ENCODE data around the gene PPIL6. TPM values are rescaled to one million over a fixed set of nuclear protein-coding genes. Genes with fewer than 3 reads are reported as not detected.

PPIL6 gene
- total RNA-seq, 4 donors from 2014 or later, result 0.59 to 18.0 (median 4.6) TPM

DNA sequence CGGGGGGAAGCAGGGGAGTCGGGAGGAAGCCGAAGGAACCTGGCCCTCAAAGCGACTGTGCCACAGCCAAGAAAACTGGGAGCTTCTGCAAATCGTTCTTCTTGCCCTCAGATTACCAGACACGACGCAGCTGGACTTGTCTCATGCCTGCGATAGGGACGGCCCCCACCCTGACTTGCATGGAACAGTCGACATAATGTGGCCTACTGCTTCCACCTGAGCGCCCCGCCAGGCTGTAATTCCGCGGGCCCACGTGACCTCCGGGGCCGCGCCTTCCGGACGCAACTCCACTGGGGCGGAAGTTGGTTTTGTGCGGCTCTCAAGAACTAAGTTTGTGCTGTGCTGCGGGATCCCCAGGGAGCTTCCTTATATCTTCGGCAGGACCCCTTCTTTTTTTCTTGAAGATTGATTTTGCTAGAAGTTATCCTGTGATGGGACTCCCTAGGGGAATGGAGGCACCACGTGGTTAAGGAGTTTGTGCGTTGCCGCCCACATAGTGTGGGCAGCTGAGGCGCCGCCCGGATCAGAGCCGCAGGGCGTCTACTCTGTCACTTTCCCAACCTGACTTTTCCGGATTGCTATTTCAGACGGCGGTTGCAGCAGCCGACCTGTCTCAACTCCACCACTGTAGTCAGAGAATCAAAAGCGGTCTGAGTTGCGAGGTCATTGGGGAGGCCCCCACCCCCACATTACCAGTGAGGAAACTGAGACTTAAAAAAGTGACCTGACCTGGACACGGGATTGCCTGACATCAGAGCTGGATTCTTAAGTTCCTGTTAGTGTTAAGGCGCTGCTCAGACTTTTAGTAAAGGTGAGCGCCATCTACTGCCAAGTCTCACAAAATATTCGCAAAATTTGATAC, 57.6 kb downstream of the PPIL6 start:
- H3K27ac ChIP-seq, result peak overlapping the region; percentile 97 to 100
- TF ChIP-seq, protein P1, sequence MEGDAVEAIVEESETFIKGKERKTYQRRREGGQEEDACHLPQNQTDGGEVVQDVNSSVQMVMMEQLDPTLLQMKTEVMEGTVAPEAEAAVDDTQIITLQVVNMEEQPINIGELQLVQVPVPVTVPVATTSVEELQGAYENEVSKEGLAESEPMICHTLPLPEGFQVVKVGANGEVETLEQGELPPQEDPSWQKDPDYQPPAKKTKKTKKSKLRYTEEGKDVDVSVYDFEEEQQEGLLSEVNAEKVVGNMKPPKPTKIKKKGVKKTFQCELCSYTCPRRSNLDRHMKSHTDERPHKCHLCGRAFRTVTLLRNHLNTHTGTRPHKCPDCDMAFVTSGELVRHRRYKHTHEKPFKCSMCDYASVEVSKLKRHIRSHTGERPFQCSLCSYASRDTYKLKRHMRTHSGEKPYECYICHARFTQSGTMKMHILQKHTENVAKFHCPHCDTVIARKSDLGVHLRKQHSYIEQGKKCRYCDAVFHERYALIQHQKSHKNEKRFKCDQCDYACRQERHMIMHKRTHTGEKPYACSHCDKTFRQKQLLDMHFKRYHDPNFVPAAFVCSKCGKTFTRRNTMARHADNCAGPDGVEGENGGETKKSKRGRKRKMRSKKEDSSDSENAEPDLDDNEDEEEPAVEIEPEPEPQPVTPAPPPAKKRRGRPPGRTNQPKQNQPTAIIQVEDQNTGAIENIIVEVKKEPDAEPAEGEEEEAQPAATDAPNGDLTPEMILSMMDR (IDR thresholded peaks at IDR 0.05), result peak; percentile 46 to 60 (median 57)
- TF ChIP-seq POLR2A (IDR thresholded peaks at IDR 0.05), result peak in 1 of 2 donors; percentile 9
- H3K4me3 ChIP-seq, result peak overlapping the region; percentile 75 to 91
- no peaks in the 10 kb centered on the region for H3K27me3 ChIP-seq
- DNase-seq, result peak; percentile 92
- H3K4me1 ChIP-seq, result no peaks in the 10 kb centered on the region
- no peaks in the 10 kb centered on the region for H3K9me3 ChIP-seq
- H3K36me3 ChIP-seq, result no peaks in the 10 kb centered on the region
- intact Hi-C loops (cut with DNase I; ENCODE audit: low total_unique reads), result loop anchor here (10.0 kb wide), 1 partner anchor 72 kb away; the partner anchor contains the start of gene MICAL1

GRCh38 chr6:109381747-109382575, 58.5 kb downstream of the PPIL6 start, which contains the start of gene CD164:
Gene CD164 (minus strand): TSS chr6:109382467. CDS start chr6:109382378, 89 bp downstream.
- peak; percentile 92 for DNase-seq
- no peaks in the 10 kb centered on the region for H3K36me3 ChIP-seq
- no peaks in the 10 kb centered on the region for H3K27me3 ChIP-seq
- peak; percentile 72 to 95 for TF ChIP-seq POLR2A (IDR thresholded peaks at IDR 0.05)
- TF ChIP-seq, protein P1 (IDR thresholded peaks at IDR 0.05), result peak in 1 of 4 experiments; percentile 5
- H3K4me3 ChIP-seq, result peak within 1 kb of the TSS; percentile 75 to 91
- peak within 1 kb of the TSS; percentile 97 to 100 for H3K27ac ChIP-seq
- no peaks in the 10 kb centered on the region for H3K9me3 ChIP-seq
- H3K4me1 ChIP-seq, result no peaks in the 10 kb centered on the region
- intact Hi-C loops (cut with DNase I; ENCODE audit: low total_unique reads), result loop anchor here (10.0 kb wide), 1 partner anchor 73 kb away; the partner anchor contains the start of gene MICAL1

DNA sequence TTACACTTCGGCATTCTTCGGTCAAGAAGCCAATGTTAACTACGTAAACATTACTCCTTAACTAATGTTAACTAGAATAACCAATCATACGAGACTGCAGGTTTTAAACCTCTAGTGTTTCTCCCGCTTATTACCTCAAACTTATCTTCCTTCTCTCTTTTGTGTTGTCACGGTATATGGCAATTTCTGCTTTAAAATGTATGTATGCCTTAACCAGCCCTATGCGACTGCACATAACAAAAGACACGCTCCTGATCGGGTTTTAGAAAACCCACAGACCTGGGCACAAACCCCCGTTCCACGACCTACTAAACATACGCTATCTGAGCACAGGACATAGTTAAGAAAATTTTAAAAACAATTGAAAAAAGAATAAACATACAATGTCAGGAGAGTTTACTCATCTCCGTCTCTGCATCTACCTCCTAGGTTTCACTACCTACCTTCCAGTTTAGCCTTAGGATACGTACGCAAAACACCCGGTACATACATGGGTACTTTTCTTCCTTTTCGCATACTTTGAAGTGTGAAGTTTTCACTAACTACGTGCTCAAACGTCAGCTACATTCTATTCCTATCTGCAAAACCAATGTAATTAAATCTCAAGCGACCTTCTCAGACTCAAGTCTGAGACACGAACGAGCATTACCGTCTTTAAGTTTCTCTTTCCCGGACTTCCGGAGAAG, 59.2 kb downstream of the PPIL6 start:
- intact Hi-C loops (cut with DNase I; ENCODE audit: low total_unique reads), result loop anchor here (10.0 kb wide), 1 partner anchor 74 kb away; the partner anchor contains the start of gene MICAL1
- Histone ChIP-seq H3K27me3 (no peaks in the 10 kb centered on the region), H3K36me3 (no peaks in the 10 kb centered on the region), H3K4me3 (peak overlapping the region; percentile 75 to 91), H3K4me1 (no peaks in the 10 kb centered on the region), H3K9me3 (no peaks in the 10 kb centered on the region), H3K27ac (peak overlapping the region; percentile 97 to 100)
- no peak for TF ChIP-seq POLR2A (IDR thresholded peaks at IDR 0.05)
- TF ChIP-seq, protein P1 (IDR thresholded peaks at IDR 0.05), result no peak
- no peak for DNase-seq

- H3K27ac ChIP-seq, result no peak overlapping the region
- no peaks in the 10 kb centered on the region for H3K4me1 ChIP-seq
- no peaks in the 10 kb centered on the region for H3K9me3 ChIP-seq
- intact Hi-C loops (cut with DNase I; ENCODE audit: low total_unique reads), result loop anchor here (10.0 kb wide), 1 partner anchor 75 kb away; the partner anchor contains the start of gene MICAL1
- no peaks in the 10 kb centered on the region for H3K27me3 ChIP-seq
- H3K4me3 ChIP-seq, result peak overlapping the region in 1 of 2 donors; percentile 75
- TF ChIP-seq POLR2A (IDR thresholded peaks at IDR 0.05), result no peak
- TF ChIP-seq, protein P1 (IDR thresholded peaks at IDR 0.05), result no peak
- H3K36me3 ChIP-seq, result no peaks in the 10 kb centered on the region
- DNase-seq, result no peak
These were observed 60.7 kb downstream of the PPIL6 start for GRCh38 chr6:109379711-109380110.
